HEK293 (cell line): ENCODE results near the gene RAB2B.

Experiments
- GLI4 ChIP-seq: fragments of 450-650 bp; formaldehyde crosslinking; IDR thresholded peaks from 2 replicates; pipeline ENCODE4 v1.5.1; 2016; ENCODE audit warnings: missing biosample characterization, missing genetic modification characterization
- GLIS2 ChIP-seq: fragments of 450-650 bp; formaldehyde crosslinking; IDR thresholded peaks from 2 replicates; pipeline ENCODE4 v1.5.1; 2016; ENCODE audit warnings: missing biosample characterization, missing genetic modification characterization
- KLF10 ChIP-seq: fragments of 450-650 bp; IDR thresholded peaks from 2 replicates; pipeline ENCODE4 v1.5.1; 2018; ENCODE audit warnings: missing biosample characterization, mild to moderate bottlenecking, missing genetic modification characterization
- KLF9 ChIP-seq: fragments of 450-650 bp; formaldehyde crosslinking; IDR thresholded peaks from 2 replicates; pipeline ENCODE4 v1.5.1; 2016; ENCODE audit warnings: missing biosample characterization, missing genetic modification characterization, low read depth
- MEIS1 ChIP-seq: sonication (generic); formaldehyde crosslinking; IDR thresholded peaks from 2 replicates; pipeline ENCODE4 v1.8.1; 2022; ENCODE audit warnings: missing genetic modification reagents, mild to moderate bottlenecking, borderline replicate concordance
- MYNN ChIP-seq: fragments of 450-650 bp; formaldehyde crosslinking; IDR thresholded peaks from 2 replicates; pipeline ENCODE4 v1.5.1; 2016; ENCODE audit warnings: missing biosample characterization, missing genetic modification characterization, borderline replicate concordance
- OVOL3 ChIP-seq: fragments of 450-650 bp; formaldehyde crosslinking; IDR thresholded peaks from 2 replicates; pipeline ENCODE4 v1.5.1; 2016; ENCODE audit warnings: missing biosample characterization, missing genetic modification characterization
- SP3 ChIP-seq: fragments of 450-650 bp; formaldehyde crosslinking; IDR thresholded peaks from 2 replicates; pipeline ENCODE4 v1.5.1; 2016; ENCODE audit warnings: missing biosample characterization, missing genetic modification characterization
- ZBTB48 ChIP-seq: fragments of 450-650 bp; formaldehyde crosslinking; IDR thresholded peaks from 2 replicates; pipeline ENCODE4 v1.5.1; 2016; ENCODE audit warnings: missing biosample characterization, missing genetic modification characterization
- ZFHX2 ChIP-seq: fragments of 450-650 bp; formaldehyde crosslinking; conservative IDR thresholded peaks from 2 replicates; pipeline ENCODE4 v1.5.1; 2016; ENCODE audit warnings: missing biosample characterization, missing genetic modification characterization
- ZFP41 ChIP-seq: fragments of 450-650 bp; formaldehyde crosslinking; IDR thresholded peaks from 2 replicates; pipeline ENCODE4 v1.5.1; 2016; ENCODE audit warnings: missing biosample characterization, missing genetic modification characterization, borderline replicate concordance
- ZNF10 ChIP-seq: fragments of 450-650 bp; formaldehyde crosslinking; IDR thresholded peaks from 2 replicates; pipeline ENCODE4 v1.5.1; 2017; ENCODE audit warnings: missing biosample characterization, missing genetic modification characterization
- ZNF114 ChIP-seq: fragments of 450-650 bp; formaldehyde crosslinking; IDR thresholded peaks from 2 replicates; pipeline ENCODE4 v1.5.0; 2017; ENCODE audit warnings: missing biosample characterization, missing genetic modification characterization
- ZNF302 ChIP-seq: fragments of 450-650 bp; formaldehyde crosslinking; IDR thresholded peaks from 2 replicates; pipeline ENCODE4 v1.5.1; 2016; ENCODE audit warnings: missing biosample characterization, missing genetic modification characterization, low read depth
- ZNF324 ChIP-seq: fragments of 450-650 bp; formaldehyde crosslinking; IDR thresholded peaks from 2 replicates; pipeline ENCODE4 v1.5.1; 2016; ENCODE audit warnings: missing biosample characterization, missing genetic modification characterization
- ZNF341 ChIP-seq: fragments of 450-650 bp; formaldehyde crosslinking; IDR thresholded peaks from 2 replicates; pipeline ENCODE4; 2016; ENCODE audit warnings: low read depth, missing biosample characterization, missing genetic modification characterization
- ZNF473 ChIP-seq: fragments of 450-650 bp; formaldehyde crosslinking; IDR thresholded peaks from 2 replicates; pipeline ENCODE4 v1.5.1; 2017; ENCODE audit warnings: missing biosample characterization, missing genetic modification characterization
- ZNF629 ChIP-seq: fragments of 450-650 bp; formaldehyde crosslinking; IDR thresholded peaks from 2 replicates; pipeline ENCODE4 v1.5.1; 2017; ENCODE audit warnings: missing biosample characterization, missing genetic modification characterization
- ZNF639 ChIP-seq: fragments of 450-650 bp; formaldehyde crosslinking; IDR thresholded peaks from 2 replicates; pipeline ENCODE4 v1.5.1; 2016; ENCODE audit warnings: missing biosample characterization, missing genetic modification characterization
- ZXDB ChIP-seq: fragments of 450-650 bp; formaldehyde crosslinking; IDR thresholded peaks from 2 replicates; pipeline ENCODE4 v1.5.1; 2016; ENCODE audit warnings: missing biosample characterization, missing genetic modification characterization
- TF ChIP-seq, protein P1 (sequence below): fragments of 450-650 bp; formaldehyde crosslinking; optimal IDR thresholded peaks from 2 replicates; pipeline ENCODE3; 2016; ENCODE audit warnings: missing biosample characterization, mild to moderate bottlenecking, missing genetic modification characterization
- TF ChIP-seq, protein P2 (sequence below): fragments of 450-650 bp; formaldehyde crosslinking; IDR thresholded peaks from 2 replicates; pipeline ENCODE4 v1.5.1; 2016; ENCODE audit warnings: missing biosample characterization, missing genetic modification characterization
- TF ChIP-seq, protein P3 (sequence below): fragments of 450-650 bp; formaldehyde crosslinking; IDR thresholded peaks from 2 replicates; pipeline ENCODE4 v1.5.1; 2016; ENCODE audit warnings: missing biosample characterization, missing genetic modification characterization

The RAB2B gene

GRCh38 chr14:21437063-21437901 lies 39.5 kb downstream of the RAB2B start (continued):
- TF ChIP-seq, protein P1, sequence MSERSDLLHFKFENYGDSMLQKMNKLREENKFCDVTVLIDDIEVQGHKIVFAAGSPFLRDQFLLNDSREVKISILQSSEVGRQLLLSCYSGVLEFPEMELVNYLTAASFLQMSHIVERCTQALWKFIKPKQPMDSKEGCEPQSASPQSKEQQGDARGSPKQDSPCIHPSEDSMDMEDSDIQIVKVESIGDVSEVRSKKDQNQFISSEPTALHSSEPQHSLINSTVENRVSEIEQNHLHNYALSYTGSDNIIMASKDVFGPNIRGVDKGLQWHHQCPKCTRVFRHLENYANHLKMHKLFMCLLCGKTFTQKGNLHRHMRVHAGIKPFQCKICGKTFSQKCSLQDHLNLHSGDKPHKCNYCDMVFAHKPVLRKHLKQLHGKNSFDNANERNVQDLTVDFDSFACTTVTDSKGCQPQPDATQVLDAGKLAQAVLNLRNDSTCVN (tag by site-specific recombination) = peak; percentile 17
- peak; percentile 68; the same call in 1 of the 2 replicates for TF ChIP-seq ZNF639 (tag by site-specific recombination)
- TF ChIP-seq OVOL3 (tag by site-specific recombination) = 0 out of 2 replicates have a peak, but pooled peaks have one; percentile 14
- peak; percentile 96 for TF ChIP-seq SP3 (tag by site-specific recombination)
- TF ChIP-seq ZNF341 = peak; percentile 42
- peak; percentile 76 for TF ChIP-seq ZNF629
- TF ChIP-seq ZNF473 (tag by site-specific recombination) = no peak
- no peak for TF ChIP-seq ZNF302
- peak; percentile 84 for TF ChIP-seq ZXDB (tag by site-specific recombination)
- TF ChIP-seq MEIS1 (CRISPR knock-in tag) = no peak
- peak; percentile 73 for TF ChIP-seq ZFHX2 (tag by site-specific recombination)
- TF ChIP-seq KLF10 (tag by site-specific recombination) = 0 out of 2 replicates have a peak, but pooled peaks have one; percentile 37
- no peak for TF ChIP-seq ZFP41
- TF ChIP-seq ZNF10 (tag by site-specific recombination) = no peak
- TF ChIP-seq ZNF114 (tag by site-specific recombination) = no peak
- 0 out of 2 replicates have a peak, but pooled peaks have one; percentile 15 for TF ChIP-seq MYNN
- TF ChIP-seq GLIS2 (tag by site-specific recombination) = peak; percentile 96
- 0 out of 2 replicates have a peak, but pooled peaks have one; percentile 50 for TF ChIP-seq ZNF324 (tag by site-specific recombination)
- TF ChIP-seq, protein P2, sequence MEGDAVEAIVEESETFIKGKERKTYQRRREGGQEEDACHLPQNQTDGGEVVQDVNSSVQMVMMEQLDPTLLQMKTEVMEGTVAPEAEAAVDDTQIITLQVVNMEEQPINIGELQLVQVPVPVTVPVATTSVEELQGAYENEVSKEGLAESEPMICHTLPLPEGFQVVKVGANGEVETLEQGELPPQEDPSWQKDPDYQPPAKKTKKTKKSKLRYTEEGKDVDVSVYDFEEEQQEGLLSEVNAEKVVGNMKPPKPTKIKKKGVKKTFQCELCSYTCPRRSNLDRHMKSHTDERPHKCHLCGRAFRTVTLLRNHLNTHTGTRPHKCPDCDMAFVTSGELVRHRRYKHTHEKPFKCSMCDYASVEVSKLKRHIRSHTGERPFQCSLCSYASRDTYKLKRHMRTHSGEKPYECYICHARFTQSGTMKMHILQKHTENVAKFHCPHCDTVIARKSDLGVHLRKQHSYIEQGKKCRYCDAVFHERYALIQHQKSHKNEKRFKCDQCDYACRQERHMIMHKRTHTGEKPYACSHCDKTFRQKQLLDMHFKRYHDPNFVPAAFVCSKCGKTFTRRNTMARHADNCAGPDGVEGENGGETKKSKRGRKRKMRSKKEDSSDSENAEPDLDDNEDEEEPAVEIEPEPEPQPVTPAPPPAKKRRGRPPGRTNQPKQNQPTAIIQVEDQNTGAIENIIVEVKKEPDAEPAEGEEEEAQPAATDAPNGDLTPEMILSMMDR (tag by site-specific recombination) = no peak
- TF ChIP-seq ZBTB48 (tag by site-specific recombination) = peak; percentile 42; the same call in 1 of the 2 replicates
- TF ChIP-seq GLI4 (tag by site-specific recombination) = 0 out of 2 replicates have a peak, but pooled peaks have one; percentile 36
- peak; percentile 65; the same call in 1 of the 2 replicates for TF ChIP-seq KLF9 (tag by site-specific recombination)
- TF ChIP-seq, protein P3, sequence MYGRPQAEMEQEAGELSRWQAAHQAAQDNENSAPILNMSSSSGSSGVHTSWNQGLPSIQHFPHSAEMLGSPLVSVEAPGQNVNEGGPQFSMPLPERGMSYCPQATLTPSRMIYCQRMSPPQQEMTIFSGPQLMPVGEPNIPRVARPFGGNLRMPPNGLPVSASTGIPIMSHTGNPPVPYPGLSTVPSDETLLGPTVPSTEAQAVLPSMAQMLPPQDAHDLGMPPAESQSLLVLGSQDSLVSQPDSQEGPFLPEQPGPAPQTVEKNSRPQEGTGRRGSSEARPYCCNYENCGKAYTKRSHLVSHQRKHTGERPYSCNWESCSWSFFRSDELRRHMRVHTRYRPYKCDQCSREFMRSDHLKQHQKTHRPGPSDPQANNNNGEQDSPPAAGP (tag by site-specific recombination) = peak; percentile 88
